Activated CD8-positive, alpha-beta memory T cell treated with anti-CD3 and anti-CD28 coated beads, Interleukin-2, amount 50 U/mL, for 1 hour (primary cell): ENCODE results near the gene BAIAP2L1.

Experiments used
- DNase-seq: peaks from one replicate; pipeline ENCODE4 v3.0.0-alpha.2; 2020; ENCODE audit errors: extremely low read depth

The BAIAP2L1 gene

GRCh38 chr7:98294798-98295382, 106.0 kb downstream of the BAIAP2L1 start:
- no peak for DNase-seq

GRCh38 chr7:98294326-98294725, 106.6 kb downstream of the BAIAP2L1 start:
- DNase-seq, result no peak

- no peak for DNase-seq
Measured at GRCh38 chr7:98293746-98294145, 107.1 kb downstream of the BAIAP2L1 start.

GRCh38 chr7:98293265-98293664, 107.6 kb downstream of the BAIAP2L1 start:
- DNase-seq, result no peak

- no peak for DNase-seq
Measured at GRCh38 chr7:98291717-98292116, 109.2 kb downstream of the BAIAP2L1 start.

- DNase-seq, result no peak
Measured at GRCh38 chr7:98289333-98289875, 111.5 kb downstream of the BAIAP2L1 start.

- DNase-seq, result no peak
Measured at GRCh38 chr7:98288064-98288823, 112.6 kb downstream of the BAIAP2L1 start.

GRCh38 chr7:98287486-98287959, 113.4 kb downstream of the BAIAP2L1 start:
- no peak for DNase-seq

GRCh38 chr7:98286701-98287485, 114.0 kb downstream of the BAIAP2L1 start:
- DNase-seq, result no peak

- DNase-seq, result no peak
Measured at GRCh38 chr7:98286093-98286539, 114.8 kb downstream of the BAIAP2L1 start.

GRCh38 chr7:98285157-98286092, 115.5 kb downstream of the BAIAP2L1 start:
- no peak for DNase-seq

- DNase-seq, result no peak
Measured at GRCh38 chr7:98284335-98285036, 116.4 kb downstream of the BAIAP2L1 start.

- no peak for DNase-seq
Measured at GRCh38 chr7:98283887-98284222, 117.0 kb downstream of the BAIAP2L1 start.

- no peak for DNase-seq
Measured at GRCh38 chr7:98283127-98283886, 117.6 kb downstream of the BAIAP2L1 start.

GRCh38 chr7:98282703-98283102, 118.2 kb downstream of the BAIAP2L1 start:
- no peak for DNase-seq

- DNase-seq, result no peak
Measured at GRCh38 chr7:98281757-98282606, 118.9 kb downstream of the BAIAP2L1 start.

GRCh38 chr7:98280791-98281756, 119.8 kb downstream of the BAIAP2L1 start, which contains the start of gene BRI3:
Gene BRI3 (plus strand): TSS chr7:98281686. CDS start chr7:98281796, 110 bp downstream.
- DNase-seq, result peak; percentile 65

GRCh38 chr7:98280296-98280695, 120.6 kb downstream of the BAIAP2L1 start:
- no peak for DNase-seq
